Uterus (tissue), 4 donors: ENCODE results near the gene AEBP2. TPM values are rescaled to one million over a fixed set of nuclear protein-coding genes. Genes with fewer than 3 reads are reported as not detected.
A peak's percentile ranks its signal among the peaks of the same experiment; 100 is the strongest.

Source experiments
- DNase-seq, 2 donors: peaks; one replicate each; pipeline ENCODE4 v3.0.0-alpha.2; 2019 to 2020
- H3K27ac ChIP-seq, 2 donors: fragments of 200-600 bp; sonication (generic); 1 replicate in 1 of 2; 2 replicates in 1 of 2; pipeline ENCODE4 v1.5.1; 2016 to 2018
- H3K27me3 ChIP-seq, 2 donors: fragments of 200-600 bp; sonication (generic); one replicate each; pipeline ENCODE4 v1.5.1; 2018 to 2019; ENCODE audit warnings: control low read depth in 1 of 2
- H3K36me3 ChIP-seq, 2 donors: fragments of 200-600 bp; sonication (generic); one replicate each; pipeline ENCODE4 v1.5.1; 2019; ENCODE audit warnings: control low read depth in 1 of 2
- H3K4me1 ChIP-seq, 2 donors: fragments of 200-600 bp; sonication (generic); one replicate each; pipeline ENCODE4 v1.5.1; 2018 to 2019; ENCODE audit warnings: control low read depth in 1 of 2
- H3K4me3 ChIP-seq, 2 donors: fragments of 200-600 bp; sonication (generic); 1 replicate in 1 of 2; 2 replicates in 1 of 2; pipeline ENCODE4 v1.5.1; 2018 to 2019; ENCODE audit warnings: mild to moderate bottlenecking in 1 of 2
- H3K9me3 ChIP-seq, 2 donors: fragments of 200-600 bp; sonication (generic); one replicate each; pipeline ENCODE4 v1.5.1; 2019; ENCODE audit warnings: control low read depth in 1 of 2
- POLR2A ChIP-seq, 2 donors: fragments of 450-650 bp; IDR thresholded peaks; one replicate each; pipeline ENCODE4 v1.6.1; 2016; ENCODE audit warnings: antibody characterized with exemption in 2 of 2, mild to moderate bottlenecking in 1 of 2, moderate library complexity in 1 of 2
- intact Hi-C: fragments of 100-400 bp; cut with DNase I; formaldehyde crosslinking; loops from one replicate; pipeline ENCODE4 v1.15.1; 2023; ENCODE audit warnings: low total_unique reads
- total RNA-seq, 4 donors: library from RNA; depleted of rRNA in 3 of 4; stranded (reverse); fragments of >200 nt in 3 of 4; gene quantifications; one replicate each; pipeline versions ENCODE4 v1.1.0 to v1.2.4, GENCODE V29; 2014 to 2023
- TF ChIP-seq, protein P1 (sequence below), 4 experiments: fragments of 200-600 bp in 2 of 4; fragments of 450-650 bp in 2 of 4; sonication (generic) in 2 of 4; IDR thresholded peaks; one replicate each; pipeline ENCODE4 v1.5.1; 2016 to 2019; ENCODE audit warnings: antibody characterized with exemption in 4 of 4, mild to moderate bottlenecking in 2 of 4, moderate library complexity in 1 of 4
- donor health status: DM: yes; HTN: yes; CAD: no.

AEBP2 gene
- total RNA-seq, 4 donors from 2014 or later, result 16.7 to 95.8 (median 69.1) TPM

DNA sequence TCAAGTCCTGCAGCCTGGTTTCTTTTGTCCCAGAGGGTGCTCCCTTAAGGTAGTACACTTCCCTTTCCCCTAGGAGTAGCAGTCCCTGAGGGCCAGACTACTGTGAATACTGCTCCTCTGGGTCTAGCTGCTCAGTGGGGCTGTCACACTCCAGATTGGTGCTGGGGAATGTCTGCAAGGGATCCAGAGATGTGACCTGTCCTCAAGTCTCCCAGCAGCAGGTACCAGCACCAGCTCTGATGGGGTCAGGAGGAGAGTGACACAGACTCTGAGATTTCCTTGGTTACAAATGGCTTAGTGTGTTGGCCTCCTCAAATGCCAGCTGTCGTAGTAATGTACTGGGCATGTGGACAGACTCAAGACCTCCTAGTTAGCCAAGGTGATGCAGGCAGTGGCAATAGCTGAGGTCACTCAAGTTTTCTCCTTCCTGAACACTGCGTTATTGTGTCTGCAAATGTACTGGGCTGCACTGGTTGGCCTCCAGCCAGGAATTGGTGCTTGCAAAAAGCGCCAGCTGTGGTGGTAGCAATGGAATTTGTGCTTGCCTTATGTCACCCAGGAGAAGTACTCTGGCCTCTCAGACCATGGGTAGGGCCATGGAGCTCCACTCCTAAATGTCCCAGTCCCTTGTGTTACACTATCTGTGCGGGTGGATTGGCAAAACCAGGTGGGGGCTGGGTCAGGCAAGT is 36.4 kb upstream of the AEBP2 start:
- no peaks in the 10 kb centered on the region for H3K9me3 ChIP-seq
- TF ChIP-seq POLR2A (IDR thresholded peaks at IDR 0.05), result no peak
- TF ChIP-seq, protein P1, sequence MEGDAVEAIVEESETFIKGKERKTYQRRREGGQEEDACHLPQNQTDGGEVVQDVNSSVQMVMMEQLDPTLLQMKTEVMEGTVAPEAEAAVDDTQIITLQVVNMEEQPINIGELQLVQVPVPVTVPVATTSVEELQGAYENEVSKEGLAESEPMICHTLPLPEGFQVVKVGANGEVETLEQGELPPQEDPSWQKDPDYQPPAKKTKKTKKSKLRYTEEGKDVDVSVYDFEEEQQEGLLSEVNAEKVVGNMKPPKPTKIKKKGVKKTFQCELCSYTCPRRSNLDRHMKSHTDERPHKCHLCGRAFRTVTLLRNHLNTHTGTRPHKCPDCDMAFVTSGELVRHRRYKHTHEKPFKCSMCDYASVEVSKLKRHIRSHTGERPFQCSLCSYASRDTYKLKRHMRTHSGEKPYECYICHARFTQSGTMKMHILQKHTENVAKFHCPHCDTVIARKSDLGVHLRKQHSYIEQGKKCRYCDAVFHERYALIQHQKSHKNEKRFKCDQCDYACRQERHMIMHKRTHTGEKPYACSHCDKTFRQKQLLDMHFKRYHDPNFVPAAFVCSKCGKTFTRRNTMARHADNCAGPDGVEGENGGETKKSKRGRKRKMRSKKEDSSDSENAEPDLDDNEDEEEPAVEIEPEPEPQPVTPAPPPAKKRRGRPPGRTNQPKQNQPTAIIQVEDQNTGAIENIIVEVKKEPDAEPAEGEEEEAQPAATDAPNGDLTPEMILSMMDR (IDR thresholded peaks at IDR 0.05), result no peak
- H3K4me3 ChIP-seq, result no peak overlapping the region
- H3K4me1 ChIP-seq, result no peaks in the 10 kb centered on the region
- no peaks in the 10 kb centered on the region for H3K27me3 ChIP-seq
- no peak overlapping the region for H3K27ac ChIP-seq
- no peak for DNase-seq
- intact Hi-C loops, result no loop called here
- H3K36me3 ChIP-seq, result no peaks in the 10 kb centered on the region

DNA sequence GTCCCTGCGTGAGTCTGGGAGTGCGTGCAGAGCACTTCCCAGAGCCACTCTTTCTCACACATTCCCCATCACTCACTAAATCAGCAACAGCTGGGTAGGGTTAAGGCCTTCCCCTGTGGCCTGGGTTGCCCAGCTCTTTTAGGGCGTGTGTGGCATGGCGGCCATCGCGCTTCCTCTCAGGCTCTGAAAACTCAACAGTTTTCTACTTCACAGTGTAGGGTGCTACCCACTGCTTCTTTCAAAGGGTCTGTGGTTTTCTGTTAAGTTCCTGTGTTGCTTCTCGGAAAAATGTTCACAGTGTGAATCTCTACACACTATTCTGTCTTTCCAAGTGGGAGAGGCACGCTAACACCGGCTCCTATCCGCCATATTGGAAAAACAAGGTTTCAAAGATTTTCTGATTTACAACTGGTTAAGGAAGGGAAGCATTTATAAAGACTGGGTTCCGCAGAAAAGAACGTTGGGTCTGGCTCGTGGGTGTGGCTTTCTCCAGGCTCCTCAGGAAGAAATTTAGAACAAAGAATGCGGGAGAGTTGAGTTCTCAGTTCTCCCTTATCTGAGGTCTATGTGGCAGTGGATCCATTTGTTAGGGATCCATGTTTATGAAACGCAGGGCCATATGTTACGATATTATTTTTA is 34.9 kb upstream of the AEBP2 start:
- no peak overlapping the region for H3K4me3 ChIP-seq
- no peak overlapping the region for H3K27ac ChIP-seq
- DNase-seq, result no peak
- no peaks in the 10 kb centered on the region for H3K27me3 ChIP-seq
- intact Hi-C loops, result no loop called here
- TF ChIP-seq, protein P1 (IDR thresholded peaks at IDR 0.05), result no peak
- no peak for TF ChIP-seq POLR2A (IDR thresholded peaks at IDR 0.05)
- H3K36me3 ChIP-seq, result no peaks in the 10 kb centered on the region
- H3K9me3 ChIP-seq, result no peaks in the 10 kb centered on the region
- H3K4me1 ChIP-seq, result peaks cover 0 to 1% of the 10 kb centered on the region in 2 donors

DNA sequence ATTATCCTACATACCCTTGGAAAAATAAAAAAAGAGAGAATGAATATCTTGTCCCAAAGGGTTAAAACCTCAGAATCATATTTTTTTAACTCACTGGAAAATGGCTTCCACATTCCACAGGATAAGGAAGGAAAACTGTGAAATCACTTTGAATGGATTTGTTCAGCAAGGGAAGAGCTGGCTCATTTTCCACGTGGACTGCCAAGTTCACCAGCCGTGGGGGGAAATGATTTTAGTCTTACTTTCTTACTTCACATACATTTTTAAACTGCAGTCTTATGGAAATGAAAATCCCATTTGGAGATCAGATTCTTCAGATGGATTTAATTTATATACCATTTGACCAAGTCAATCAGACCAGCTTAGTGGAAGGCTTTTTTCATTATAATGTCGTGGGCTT is 29.9 kb upstream of the AEBP2 start:
- Histone ChIP-seq H3K27me3 (no peaks in the 10 kb centered on the region), H3K9me3 (no peaks in the 10 kb centered on the region), H3K36me3 (no peaks in the 10 kb centered on the region), H3K27ac (peak overlapping the region in 1 of 2 donors; percentile 30), H3K4me3 (no peak overlapping the region), H3K4me1 (peaks cover 0 to 7% of the 10 kb centered on the region in 2 donors)
- TF ChIP-seq, protein P1 (IDR thresholded peaks at IDR 0.05), result no peak
- no peak for TF ChIP-seq POLR2A (IDR thresholded peaks at IDR 0.05)
- no peak for DNase-seq
- intact Hi-C loops, result no loop called here

DNA sequence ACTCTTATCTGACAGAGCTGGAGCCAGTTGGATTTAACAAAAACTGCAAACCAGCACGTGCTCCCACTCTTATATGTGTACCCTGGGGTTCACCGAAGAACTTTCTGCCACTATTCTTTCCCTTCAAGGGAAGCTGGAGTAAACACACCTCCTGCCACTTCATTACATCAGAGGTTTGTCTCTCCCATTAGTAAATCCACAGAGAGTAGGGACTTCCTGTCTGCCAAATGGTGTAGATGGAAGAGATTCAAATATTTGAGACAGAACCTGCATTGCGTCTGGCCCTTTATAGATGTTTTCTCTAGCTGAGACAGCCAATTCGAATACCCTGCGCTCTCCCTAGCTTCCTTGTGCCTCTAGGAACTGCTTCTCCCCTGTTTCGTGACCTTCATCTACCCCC is 29.1 kb upstream of the AEBP2 start:
- H3K27me3 ChIP-seq, result no peaks in the 10 kb centered on the region
- H3K9me3 ChIP-seq, result no peaks in the 10 kb centered on the region
- DNase-seq, result no peak
- intact Hi-C loops, result no loop called here
- H3K27ac ChIP-seq, result peak overlapping the region; percentile 3 to 30
- H3K36me3 ChIP-seq, result no peaks in the 10 kb centered on the region
- TF ChIP-seq, protein P1 (IDR thresholded peaks at IDR 0.05), result no peak
- no peak for TF ChIP-seq POLR2A (IDR thresholded peaks at IDR 0.05)
- peaks cover 0 to 7% of the 10 kb centered on the region in 2 donors for H3K4me1 ChIP-seq
- H3K4me3 ChIP-seq, result no peak overlapping the region

DNA sequence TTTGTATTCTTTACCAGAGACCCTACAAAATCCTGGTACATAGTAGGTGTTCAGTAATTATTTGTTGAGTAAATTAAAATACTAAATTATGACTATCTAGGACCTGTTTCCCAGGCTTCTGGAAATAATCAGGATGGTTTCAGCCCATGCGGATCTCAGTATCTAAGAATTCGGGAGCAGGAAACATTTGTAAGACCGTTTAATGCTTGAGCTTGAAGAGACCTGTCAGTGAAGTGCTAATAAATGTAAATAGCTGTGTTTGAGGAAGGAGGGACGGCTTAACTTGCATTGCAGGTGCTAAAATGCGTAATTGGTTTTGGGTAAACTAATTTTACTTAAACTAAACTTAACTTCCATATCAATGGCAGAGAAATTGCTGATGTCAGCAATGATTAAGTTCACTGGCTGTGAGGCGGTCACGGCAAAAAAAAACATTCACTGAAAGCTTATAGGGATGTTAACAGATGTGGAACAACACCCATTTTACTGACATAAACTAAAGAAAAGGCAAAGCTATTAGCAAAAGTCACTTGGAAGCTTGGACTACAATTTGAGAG is 28.6 kb upstream of the AEBP2 start:
- TF ChIP-seq POLR2A (IDR thresholded peaks at IDR 0.05), result no peak
- TF ChIP-seq, protein P1 (IDR thresholded peaks at IDR 0.05), result no peak
- H3K4me1 ChIP-seq, result peaks cover 0 to 7% of the 10 kb centered on the region in 2 donors
- H3K9me3 ChIP-seq, result no peaks in the 10 kb centered on the region
- no peak overlapping the region for H3K4me3 ChIP-seq
- no peak for DNase-seq
- no peaks in the 10 kb centered on the region for H3K36me3 ChIP-seq
- H3K27me3 ChIP-seq, result no peaks in the 10 kb centered on the region
- intact Hi-C loops, result no loop called here
- H3K27ac ChIP-seq, result peak overlapping the region; percentile 3 to 30
